Ascending aorta (tissue), 2 donors: ENCODE results near the gene SLC35B2. TPM values are rescaled to one million over a fixed set of nuclear protein-coding genes. Genes with fewer than 3 reads are reported as not detected.

Experiments used
- DNase-seq, 2 donors: peaks; one replicate each; pipeline ENCODE4 v3.0.0-alpha.2; 2019; ENCODE audit warnings: low spot score in 2 of 2
- H3K27ac ChIP-seq, 2 donors: fragments of 200-600 bp; sonication (generic); one replicate each; pipeline ENCODE4 v1.5.1; 2016 to 2017; ENCODE audit warnings: mild to moderate bottlenecking in 1 of 2
- H3K27me3 ChIP-seq: fragments of 200-600 bp; sonication (generic); one replicate; pipeline ENCODE4 v1.5.1; 2017
- H3K36me3 ChIP-seq, 2 donors: fragments of 200-600 bp; sonication (generic); one replicate each; pipeline ENCODE4 v1.5.1; 2016
- H3K4me1 ChIP-seq, 2 donors: fragments of 200-600 bp; sonication (generic); one replicate each; pipeline ENCODE4 v1.5.1; 2016 to 2017; ENCODE audit warnings: mild to moderate bottlenecking in 1 of 2
- H3K4me3 ChIP-seq, 2 donors: fragments of 200-600 bp; sonication (generic); one replicate each; pipeline ENCODE4 v1.5.1; 2016 to 2017; ENCODE audit warnings: mild to moderate bottlenecking in 1 of 2
- H3K9me3 ChIP-seq, 2 donors: fragments of 200-600 bp; sonication (generic); one replicate each; pipeline ENCODE4 v1.5.1; 2016
- intact Hi-C: fragments of 100-400 bp; cut with DNase I; formaldehyde crosslinking; loops from one replicate; pipeline ENCODE4 v1.15.1; 2023
- total RNA-seq: library from RNA; depleted of rRNA; stranded (reverse); fragments of >200 nt; gene quantifications from one replicate; pipeline ENCODE4 v1.1.0, GENCODE V29; 2016
- TF ChIP-seq, protein P1 (sequence below), 3 experiments: fragments of 200-600 bp in 2 of 3; fragments of 450-650 bp in 1 of 3; sonication (generic) in 2 of 3; IDR thresholded peaks; one replicate each; pipeline ENCODE4 v1.5.1; 2016 to 2019; ENCODE audit warnings: antibody characterized with exemption in 3 of 3, mild to moderate bottlenecking in 1 of 3, moderate library complexity in 1 of 3

Gene SLC35B2
- total RNA-seq, 1 donor from 2014 or later: 9.9 TPM

DNA sequence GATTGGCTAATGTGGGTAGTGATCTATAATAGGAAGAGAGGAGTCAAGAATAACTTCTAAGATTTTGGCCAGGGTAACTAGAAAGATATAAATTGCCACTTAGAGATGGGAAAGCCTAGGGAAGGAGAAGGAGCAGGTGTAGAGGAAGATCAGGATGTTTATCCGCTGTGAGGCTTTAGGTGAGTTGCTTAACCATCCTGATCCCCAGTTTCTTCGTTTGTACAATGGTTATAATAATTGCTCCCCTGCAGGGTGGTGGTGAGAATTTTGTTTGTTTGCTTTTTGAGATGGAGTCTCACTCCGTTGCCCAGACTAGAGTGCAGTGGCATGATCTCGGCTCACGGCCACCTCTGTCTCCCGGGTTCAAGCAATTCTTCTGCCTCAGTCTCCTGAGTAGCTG, 43.0 kb downstream of the SLC35B2 start:
- Histone ChIP-seq H3K36me3 (no peaks in the 10 kb centered on the region), H3K9me3 (no peaks in the 10 kb centered on the region), H3K27ac (no peak overlapping the region), H3K27me3 (no peaks in the 10 kb centered on the region), H3K4me3 (no peak overlapping the region), H3K4me1 (peaks cover 6 to 23% of the 10 kb centered on the region in 2 donors)
- TF ChIP-seq, protein P1, sequence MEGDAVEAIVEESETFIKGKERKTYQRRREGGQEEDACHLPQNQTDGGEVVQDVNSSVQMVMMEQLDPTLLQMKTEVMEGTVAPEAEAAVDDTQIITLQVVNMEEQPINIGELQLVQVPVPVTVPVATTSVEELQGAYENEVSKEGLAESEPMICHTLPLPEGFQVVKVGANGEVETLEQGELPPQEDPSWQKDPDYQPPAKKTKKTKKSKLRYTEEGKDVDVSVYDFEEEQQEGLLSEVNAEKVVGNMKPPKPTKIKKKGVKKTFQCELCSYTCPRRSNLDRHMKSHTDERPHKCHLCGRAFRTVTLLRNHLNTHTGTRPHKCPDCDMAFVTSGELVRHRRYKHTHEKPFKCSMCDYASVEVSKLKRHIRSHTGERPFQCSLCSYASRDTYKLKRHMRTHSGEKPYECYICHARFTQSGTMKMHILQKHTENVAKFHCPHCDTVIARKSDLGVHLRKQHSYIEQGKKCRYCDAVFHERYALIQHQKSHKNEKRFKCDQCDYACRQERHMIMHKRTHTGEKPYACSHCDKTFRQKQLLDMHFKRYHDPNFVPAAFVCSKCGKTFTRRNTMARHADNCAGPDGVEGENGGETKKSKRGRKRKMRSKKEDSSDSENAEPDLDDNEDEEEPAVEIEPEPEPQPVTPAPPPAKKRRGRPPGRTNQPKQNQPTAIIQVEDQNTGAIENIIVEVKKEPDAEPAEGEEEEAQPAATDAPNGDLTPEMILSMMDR (IDR thresholded peaks at IDR 0.05): no peak
- intact Hi-C loops: no loop called here
- no peak for DNase-seq

DNA sequence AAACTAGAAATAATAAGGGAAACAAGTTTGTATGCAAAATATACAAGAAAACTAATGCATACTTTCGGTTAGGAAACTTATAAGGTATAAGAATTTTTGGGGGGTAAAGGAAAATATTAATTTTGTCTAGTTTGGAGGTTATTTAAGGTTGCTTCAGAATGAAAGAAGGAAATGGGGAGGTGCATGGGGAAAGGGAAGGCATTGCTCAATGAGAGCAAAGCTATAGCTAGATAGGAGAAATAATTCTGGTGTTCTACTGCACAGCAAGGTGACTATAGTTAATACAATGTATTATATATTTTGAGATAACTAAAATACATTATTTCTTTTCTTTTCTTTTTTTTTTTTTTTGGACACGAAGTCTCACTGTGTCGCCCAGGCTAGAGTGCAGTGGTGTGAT, 46.0 kb downstream of the SLC35B2 start:
- intact Hi-C loops: no loop called here
- TF ChIP-seq, protein P1 (IDR thresholded peaks at IDR 0.05): no peak
- Histone ChIP-seq H3K9me3 (no peaks in the 10 kb centered on the region), H3K27me3 (no peaks in the 10 kb centered on the region), H3K27ac (no peak overlapping the region), H3K4me1 (no peaks in the 10 kb centered on the region), H3K36me3 (no peaks in the 10 kb centered on the region), H3K4me3 (no peak overlapping the region)
- no peak for DNase-seq

DNA sequence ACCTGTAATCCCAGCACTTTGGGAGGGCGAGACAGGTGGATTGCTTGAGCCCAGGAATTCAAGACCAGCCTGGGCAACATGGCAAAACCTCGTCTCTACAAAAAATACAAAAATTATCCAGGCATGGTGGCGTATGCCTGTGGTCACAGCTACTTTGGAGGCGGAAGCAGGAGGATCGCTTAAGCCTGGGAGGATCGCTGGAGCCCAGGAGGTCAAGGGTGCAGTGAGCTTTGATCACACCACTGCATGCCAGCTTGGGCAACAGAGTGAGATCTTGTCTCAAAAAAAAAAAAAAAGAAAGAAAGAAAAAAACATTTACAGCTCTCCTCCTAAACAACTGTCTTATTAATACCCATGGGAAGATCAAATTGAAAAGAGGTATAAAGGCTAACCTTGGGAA, 49.4 kb downstream of the SLC35B2 start:
- Histone ChIP-seq H3K4me3 (no peak overlapping the region), H3K27me3 (no peaks in the 10 kb centered on the region), H3K9me3 (no peaks in the 10 kb centered on the region), H3K36me3 (no peaks in the 10 kb centered on the region), H3K4me1 (no peaks in the 10 kb centered on the region), H3K27ac (no peak overlapping the region)
- TF ChIP-seq, protein P1 (IDR thresholded peaks at IDR 0.05): no peak
- DNase-seq: no peak
- intact Hi-C loops: no loop called here

Other genes starting within 250 kb of the SLC35B2 start
- 61.8 TPM for gene MRPL14, start 130.1 kb downstream of the SLC35B2 start, total RNA-seq
- gene TMEM63B, start 130.0 kb downstream of the SLC35B2 start, total RNA-seq: 9.6 TPM
- gene CAPN11, start 98.7 kb downstream of the SLC35B2 start, total RNA-seq: 0.43 TPM
- gene MYMX, start 40.6 kb downstream of the SLC35B2 start, total RNA-seq: 13.9 TPM
- 224 TPM for gene SLC29A1, start 33.9 kb downstream of the SLC35B2 start, total RNA-seq
- gene HSP90AB1, start 10.4 kb downstream of the SLC35B2 start, total RNA-seq: 354 TPM
- gene NFKBIE, start 8.0 kb upstream of the SLC35B2 start, total RNA-seq: 1.9 TPM
- not detected for gene TMEM151B, start 12.9 kb upstream of the SLC35B2 start, total RNA-seq
- gene AARS2, start 55.8 kb upstream of the SLC35B2 start, total RNA-seq: 4.5 TPM
- not detected for gene SPATS1, start 85.1 kb upstream of the SLC35B2 start, total RNA-seq
- gene CDC5L, start 130.2 kb upstream of the SLC35B2 start, total RNA-seq: 10.9 TPM